ENCODE data around the gene RETREG1.
"Not testable (repeated sequence)": the region's sequence is repeated elsewhere in the genome, so short reads cannot be mapped to it uniquely, and the experiment has no call there.

The RETREG1 gene

DNA sequence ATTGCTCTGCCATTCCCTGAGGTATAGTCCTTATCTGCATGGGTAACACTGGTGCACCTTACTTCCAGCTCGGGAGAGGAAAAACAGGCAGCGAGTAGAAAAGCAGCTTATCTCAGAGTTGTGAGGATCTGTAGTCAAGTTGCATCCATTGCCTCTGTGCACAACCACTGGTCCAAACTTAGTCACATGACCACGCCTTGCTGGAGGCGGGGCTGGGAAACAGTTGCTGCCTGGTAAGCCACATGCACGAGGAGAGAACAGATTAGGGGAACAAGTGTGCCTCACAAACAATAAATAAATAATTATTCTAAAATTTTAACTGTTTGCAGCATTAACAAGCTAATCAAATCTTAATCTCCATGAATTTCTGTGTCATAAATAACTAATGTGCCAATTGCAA, 169.8 kb downstream of the RETREG1 start:
- DNase-seq, result no peak

DNA sequence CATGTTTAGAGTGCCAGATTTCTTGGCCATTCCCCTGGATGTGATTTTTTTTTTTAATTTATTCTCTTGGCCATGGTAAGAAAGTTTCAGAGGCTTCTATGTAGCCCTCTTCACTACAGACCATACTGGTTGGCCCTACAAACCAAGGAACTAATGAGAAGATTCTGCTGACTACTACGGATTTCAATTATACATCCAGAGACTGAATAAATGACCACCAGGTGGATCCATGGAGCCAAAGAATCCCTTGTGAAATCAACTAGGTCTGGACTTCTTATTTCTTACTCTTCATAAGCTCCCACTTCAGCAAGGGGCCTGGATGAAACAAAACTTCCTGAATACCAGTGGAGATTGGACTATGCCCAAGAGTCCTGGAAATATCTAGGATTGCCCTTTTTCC, 178.8 kb downstream of the RETREG1 start:
- no peak for DNase-seq

- not testable (repeated sequence) for DNase-seq
Measured at GRCh38 chr5:16436065-16436682, 180.6 kb downstream of the RETREG1 start.

DNA sequence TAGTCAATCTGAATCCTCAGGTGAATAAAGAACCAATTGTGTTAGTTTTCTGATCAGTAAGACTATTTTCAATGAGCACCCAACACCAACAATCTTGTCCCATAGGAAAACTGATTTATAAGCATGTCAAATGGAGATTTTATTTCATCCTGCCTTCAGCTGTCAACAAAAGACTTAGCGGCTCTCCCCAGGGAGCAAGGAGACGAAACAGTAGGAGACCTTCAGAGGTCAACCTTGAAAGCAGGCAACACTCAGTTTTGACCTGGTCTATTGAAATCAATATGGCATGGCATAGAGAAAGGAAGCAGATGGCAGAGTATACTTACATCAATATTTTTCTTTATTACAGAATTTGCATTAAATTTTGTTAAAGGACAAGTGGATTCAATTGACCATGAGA, 185.3 kb downstream of the RETREG1 start:
- no peak for DNase-seq

- DNase-seq, result no peak
Measured at GRCh38 chr5:16430349-16431089, 186.3 kb downstream of the RETREG1 start.

GRCh38 chr5:16428359-16428758, 188.4 kb downstream of the RETREG1 start:
- no peak for DNase-seq

- DNase-seq, result no peak
Measured at GRCh38 chr5:16427587-16427986, 189.2 kb downstream of the RETREG1 start.

All from NCI-H510A (cell line).